Liver (tissue), 9 donors: ENCODE data around the gene TNK2. TPM values are rescaled to one million over a fixed set of nuclear protein-coding genes. Genes with fewer than 3 reads are reported as not detected.

Source experiments
- DNase-seq: peaks from one replicate; pipeline ENCODE4 v3.0.0-alpha.2; 2017; ENCODE audit warnings: low spot score
- H3K27ac ChIP-seq, 2 donors: one replicate each; pipeline ENCODE4 v1.7.0; 2013; ENCODE audit warnings: inconsistent platforms in 2 of 2, low read length in 2 of 2, control low read depth in 1 of 2, low read depth in 1 of 2, mild to moderate bottlenecking in 1 of 2
- H3K27me3 ChIP-seq, 4 donors: one replicate each; pipeline versions ENCODE4 v1.6.1 to v1.7.0; 2013; ENCODE audit warnings: low read length in 3 of 4, inconsistent platforms in 1 of 4, mild to moderate bottlenecking in 1 of 4, moderate library complexity in 1 of 4; ENCODE audit not compliant: control insufficient read depth in 4 of 4, insufficient read depth in 4 of 4
- H3K36me3 ChIP-seq, 4 donors: one replicate each; pipeline versions ENCODE4 v1.6.1 to v1.7.0; 2013; ENCODE audit warnings: low read length in 3 of 4, mild to moderate bottlenecking in 3 of 4, low read depth in 1 of 4, moderate library complexity in 1 of 4; ENCODE audit not compliant: control insufficient read depth in 4 of 4, insufficient read depth in 3 of 4
- H3K4me1 ChIP-seq, 4 donors: one replicate each; pipeline versions ENCODE4 v1.6.1 to v1.7.0; 2013; ENCODE audit warnings: low read length in 3 of 4, mild to moderate bottlenecking in 3 of 4, moderate library complexity in 1 of 4; ENCODE audit not compliant: control insufficient read depth in 4 of 4, insufficient read depth in 4 of 4
- H3K4me3 ChIP-seq, 3 donors: one replicate each; pipeline versions ENCODE4 v1.6.1 to v1.7.0; 2013; ENCODE audit warnings: low read length in 3 of 3, control low read depth in 1 of 3, low read depth in 1 of 3, mild to moderate bottlenecking in 1 of 3
- H3K9ac ChIP-seq, 2 donors: one replicate each; pipeline ENCODE4 v1.7.0; 2013; ENCODE audit warnings: low read length in 2 of 2, mild to moderate bottlenecking in 2 of 2, moderate library complexity in 2 of 2, control low read depth in 1 of 2, low read depth in 1 of 2
- H3K9me3 ChIP-seq, 4 donors: one replicate each; pipeline versions ENCODE4 v1.6.1 to v1.7.0; 2013; ENCODE audit warnings: low read length in 3 of 4; ENCODE audit not compliant: control insufficient read depth in 4 of 4
- CTCF ChIP-seq: fragments of 150-350 bp; IDR thresholded peaks from 2 replicates; pipeline ENCODE4 v1.5.1; 2017; ENCODE audit warnings: improper control_type of control experiment, low read depth, low read length; ENCODE audit not compliant: missing input control
- EGR1 ChIP-seq, 2 donors: IDR thresholded peaks; 2 replicates each; pipeline ENCODE4 v1.6.1; 2016 to 2018; ENCODE audit warnings: antibody characterized with exemption in 2 of 2, low read depth in 2 of 2
- FOXA2 ChIP-seq: IDR thresholded peaks from 2 replicates; pipeline ENCODE4 v1.6.1; 2016; ENCODE audit warnings: antibody characterized with exemption
- GABPA ChIP-seq, 2 donors: IDR thresholded peaks in 1 of 2; conservative IDR thresholded peaks in 1 of 2; 2 replicates each; pipeline ENCODE4 v1.6.1; 2016; ENCODE audit warnings: antibody characterized with exemption in 2 of 2, mild to moderate bottlenecking in 1 of 2, moderate library complexity in 1 of 2
- HNF4A ChIP-seq, 2 donors: conservative IDR thresholded peaks; 2 replicates each; pipeline ENCODE4 v1.6.1; 2016; ENCODE audit warnings: antibody characterized with exemption in 2 of 2, mild to moderate bottlenecking in 2 of 2
- HNF4G ChIP-seq: IDR thresholded peaks from 2 replicates; pipeline ENCODE4 v1.6.1; 2016; ENCODE audit warnings: antibody characterized with exemption
- JUND ChIP-seq, 2 donors: IDR thresholded peaks; 2 replicates each; pipeline ENCODE4 v1.6.1; 2016; ENCODE audit warnings: antibody characterized with exemption in 2 of 2
- NR2F2 ChIP-seq: IDR thresholded peaks from 2 replicates; pipeline ENCODE4 v1.6.1; 2016; ENCODE audit warnings: antibody characterized with exemption
- RAD21 ChIP-seq, 2 donors: IDR thresholded peaks; 2 replicates each; pipeline ENCODE4 v1.6.1; 2016; ENCODE audit warnings: antibody characterized with exemption in 2 of 2, mild to moderate bottlenecking in 2 of 2
- RXRA ChIP-seq, 2 donors: IDR thresholded peaks; 2 replicates each; pipeline ENCODE4 v1.6.1; 2017 to 2018; ENCODE audit warnings: antibody characterized with exemption in 2 of 2, mild to moderate bottlenecking in 1 of 2
- SP1 ChIP-seq: IDR thresholded peaks from 2 replicates; pipeline ENCODE4 v1.6.1; 2018; ENCODE audit warnings: antibody characterized with exemption, mild to moderate bottlenecking
- TAF1 ChIP-seq: conservative IDR thresholded peaks from 2 replicates; pipeline ENCODE4 v1.6.1; 2016; ENCODE audit warnings: antibody characterized with exemption, mild to moderate bottlenecking
- YY1 ChIP-seq: IDR thresholded peaks from 2 replicates; pipeline ENCODE4 v1.6.1; 2016; ENCODE audit warnings: antibody characterized with exemption, mild to moderate bottlenecking
- ZBTB33 ChIP-seq: IDR thresholded peaks from 2 replicates; pipeline ENCODE4 v1.6.1; 2016; ENCODE audit warnings: antibody characterized with exemption
- WGBS: extraction: QIAGEN DNeasy Blood & Tissue Kit; methylation state at CpG from one replicate; pipeline ENCODE4 v1.1.7; 2013; 5-methylcytosine and 5-hydroxymethylcytosine counted together
- polyA plus RNA-seq, 2 donors: library from polyadenylated mRNA; stranded (reverse) in 1 of 2; unstranded in 1 of 2; fragments of 200-250 nt in 1 of 2; fragments of >200 nt in 1 of 2; fragmentation: Nextera tagmentation in 1 of 2; extraction: Ambion mirVana in 1 of 2; gene quantifications; one replicate each; pipeline versions ENCODE4 v1.2.1 to v1.2.3, GENCODE V29; 2013 to 2015
- total RNA-seq, 2 donors: library from RNA; depleted of rRNA; stranded (reverse); fragments of >200 nt; gene quantifications; one replicate each; pipeline ENCODE4 v1.2.3, GENCODE V29; 2014
- TF ChIP-seq, protein P1 (sequence below): IDR thresholded peaks from 2 replicates; pipeline ENCODE4 v1.6.1; 2016; ENCODE audit warnings: antibody characterized with exemption, mild to moderate bottlenecking
- TF ChIP-seq, protein P2 (sequence below): IDR thresholded peaks from 2 replicates; pipeline ENCODE4 v1.6.1; 2016; ENCODE audit warnings: antibody characterized with exemption
- TF ChIP-seq, protein P3 (sequence below): IDR thresholded peaks from 2 replicates; pipeline ENCODE4 v1.6.1; 2016; ENCODE audit warnings: antibody characterized with exemption
- donor health status: healthy.
- donor health status: healthy.
- donor health status: healthy.
- donor health status: healthy.
- donor health status: healthy.

Gene TNK2
- total and polyA plus RNA-seq, 4 donors = 4.0 to 12.2 (median 8.8) TPM

GRCh38 chr3:195859846-195860411, 48.4 kb downstream of the TNK2 start:
- H3K9me3 ChIP-seq = no peaks in the 10 kb centered on the region
- no peak overlapping the region for H3K9ac ChIP-seq
- TF ChIP-seq FOXA2 (no peak), SP1 (no peak), NR2F2 (no peak), EGR1 (IDR thresholded peaks at IDR 0.05; ENCODE audit: low read depth in 2 of 2) (no peak), JUND (IDR thresholded peaks at IDR 0.05) (no peak), ZBTB33 (no peak), RXRA (IDR thresholded peaks at IDR 0.05) (no peak), GABPA (IDR thresholded peaks at IDR 0.05 in 1 of 2, conservative IDR thresholded peaks at IDR 0.05 in 1 of 2) (no peak), RAD21 (IDR thresholded peaks at IDR 0.05) (no peak), YY1 (no peak), HNF4G (no peak), TAF1 (no peak)
- TF ChIP-seq, protein P1, sequence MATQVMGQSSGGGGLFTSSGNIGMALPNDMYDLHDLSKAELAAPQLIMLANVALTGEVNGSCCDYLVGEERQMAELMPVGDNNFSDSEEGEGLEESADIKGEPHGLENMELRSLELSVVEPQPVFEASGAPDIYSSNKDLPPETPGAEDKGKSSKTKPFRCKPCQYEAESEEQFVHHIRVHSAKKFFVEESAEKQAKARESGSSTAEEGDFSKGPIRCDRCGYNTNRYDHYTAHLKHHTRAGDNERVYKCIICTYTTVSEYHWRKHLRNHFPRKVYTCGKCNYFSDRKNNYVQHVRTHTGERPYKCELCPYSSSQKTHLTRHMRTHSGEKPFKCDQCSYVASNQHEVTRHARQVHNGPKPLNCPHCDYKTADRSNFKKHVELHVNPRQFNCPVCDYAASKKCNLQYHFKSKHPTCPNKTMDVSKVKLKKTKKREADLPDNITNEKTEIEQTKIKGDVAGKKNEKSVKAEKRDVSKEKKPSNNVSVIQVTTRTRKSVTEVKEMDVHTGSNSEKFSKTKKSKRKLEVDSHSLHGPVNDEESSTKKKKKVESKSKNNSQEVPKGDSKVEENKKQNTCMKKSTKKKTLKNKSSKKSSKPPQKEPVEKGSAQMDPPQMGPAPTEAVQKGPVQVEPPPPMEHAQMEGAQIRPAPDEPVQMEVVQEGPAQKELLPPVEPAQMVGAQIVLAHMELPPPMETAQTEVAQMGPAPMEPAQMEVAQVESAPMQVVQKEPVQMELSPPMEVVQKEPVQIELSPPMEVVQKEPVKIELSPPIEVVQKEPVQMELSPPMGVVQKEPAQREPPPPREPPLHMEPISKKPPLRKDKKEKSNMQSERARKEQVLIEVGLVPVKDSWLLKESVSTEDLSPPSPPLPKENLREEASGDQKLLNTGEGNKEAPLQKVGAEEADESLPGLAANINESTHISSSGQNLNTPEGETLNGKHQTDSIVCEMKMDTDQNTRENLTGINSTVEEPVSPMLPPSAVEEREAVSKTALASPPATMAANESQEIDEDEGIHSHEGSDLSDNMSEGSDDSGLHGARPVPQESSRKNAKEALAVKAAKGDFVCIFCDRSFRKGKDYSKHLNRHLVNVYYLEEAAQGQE = no peak
- TF ChIP-seq, protein P2, sequence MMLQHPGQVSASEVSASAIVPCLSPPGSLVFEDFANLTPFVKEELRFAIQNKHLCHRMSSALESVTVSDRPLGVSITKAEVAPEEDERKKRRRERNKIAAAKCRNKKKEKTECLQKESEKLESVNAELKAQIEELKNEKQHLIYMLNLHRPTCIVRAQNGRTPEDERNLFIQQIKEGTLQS = no peak
- TF ChIP-seq, protein P3, sequence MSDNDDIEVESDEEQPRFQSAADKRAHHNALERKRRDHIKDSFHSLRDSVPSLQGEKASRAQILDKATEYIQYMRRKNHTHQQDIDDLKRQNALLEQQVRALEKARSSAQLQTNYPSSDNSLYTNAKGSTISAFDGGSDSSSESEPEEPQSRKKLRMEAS = no peak
- no peak for DNase-seq
- H3K4me3 ChIP-seq = no peak overlapping the region
- no peaks in the 10 kb centered on the region for H3K27me3 ChIP-seq
- H3K27ac ChIP-seq = no peak overlapping the region
- 89% methylated on average over 23 of the region's 23 CpGs for WGBS
- H3K36me3 ChIP-seq = peaks cover 0 to 5% (median 2%) of the 10 kb centered on the region in 4 donors
- peaks cover 0 to 19% (median 9%) of the 10 kb centered on the region in 4 donors for H3K4me1 ChIP-seq

DNA sequence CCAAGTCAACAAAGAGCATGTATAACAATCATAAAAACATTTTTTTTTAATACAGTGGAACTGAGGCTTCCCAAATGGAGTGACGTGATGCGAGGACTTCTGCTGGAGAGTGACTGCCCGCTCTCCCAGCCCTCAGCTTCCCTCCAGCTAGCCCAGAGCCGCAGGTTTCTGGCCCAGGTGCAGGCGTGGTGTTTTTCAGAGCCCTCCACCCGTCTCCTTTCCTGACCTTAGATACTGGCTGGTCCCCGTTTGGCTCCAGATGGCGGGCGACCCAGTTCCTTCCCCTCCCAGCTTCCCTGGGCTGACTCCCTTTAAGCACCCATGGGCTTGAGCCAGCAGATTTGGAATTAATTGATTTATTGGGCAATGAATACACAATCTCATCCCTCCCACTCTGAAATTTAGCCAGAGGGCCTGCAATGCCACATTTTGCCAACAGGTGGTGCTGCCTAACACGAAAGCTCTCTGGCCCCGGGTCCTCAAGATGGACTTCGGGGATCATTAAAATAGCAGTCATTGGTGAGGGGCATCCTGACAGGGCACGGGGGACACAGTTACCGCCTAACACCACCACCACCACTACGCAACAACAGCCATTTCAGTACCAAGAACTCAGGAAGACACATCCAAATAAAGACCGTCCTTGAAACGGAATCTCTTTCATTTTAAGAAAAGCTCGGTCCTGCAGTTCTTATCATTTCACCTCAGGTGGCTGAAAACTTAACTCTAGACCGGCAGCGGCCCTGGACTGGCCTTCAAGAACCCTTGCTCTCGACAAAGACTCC, 49.1 kb downstream of the TNK2 start:
- 15% methylated on average over 21 of the region's 21 CpGs for WGBS
- peaks cover 0 to 19% (median 9%) of the 10 kb centered on the region in 4 donors for H3K4me1 ChIP-seq
- no peak overlapping the region for H3K9ac ChIP-seq
- peak; percentile 83 for DNase-seq
- H3K9me3 ChIP-seq = no peaks in the 10 kb centered on the region
- TF ChIP-seq NR2F2 (no peak), CTCF (peak; percentile 99), HNF4A (conservative IDR thresholded peaks at IDR 0.05) (peak; percentile 30 to 68), RXRA (IDR thresholded peaks at IDR 0.05) (peak in 1 of 2 donors; percentile 10), SP1 (no peak), YY1 (peak; percentile 19), RAD21 (IDR thresholded peaks at IDR 0.05) (peak; percentile 92 to 93)
- peaks cover 0 to 5% (median 2%) of the 10 kb centered on the region in 4 donors for H3K36me3 ChIP-seq
- H3K27ac ChIP-seq = no peak overlapping the region
- H3K4me3 ChIP-seq = peak overlapping the region in 1 of 3 donors; percentile 34
- H3K27me3 ChIP-seq = no peaks in the 10 kb centered on the region
